Parathyroid adenoma (tissue), 2 donors: Measurements from ENCODE around the gene CNTN5.

Experiments used
- H2AFZ ChIP-seq: fragments of 300-600 bp; sonication (generic); one replicate; pipeline ENCODE4 v1.7.0; 2017; ENCODE audit warnings: antibody characterized with exemption, mild to moderate bottlenecking
- H3K27ac ChIP-seq: fragments of 300-600 bp; sonication (generic); one replicate; pipeline ENCODE4 v1.7.0; 2017
- H3K27me3 ChIP-seq: fragments of 300-600 bp; sonication (generic); one replicate; pipeline ENCODE4 v1.7.0; 2017; ENCODE audit warnings: low read length; ENCODE audit not compliant: control insufficient read depth, insufficient read depth
- H3K36me3 ChIP-seq: fragments of 300-600 bp; sonication (generic); one replicate; pipeline ENCODE4 v1.7.0; 2017; ENCODE audit warnings: low read length; ENCODE audit not compliant: control insufficient read depth, insufficient read depth
- H3K4me1 ChIP-seq: fragments of 300-600 bp; sonication (generic); one replicate; pipeline ENCODE4 v1.7.0; 2017; ENCODE audit warnings: control low read depth
- H3K4me2 ChIP-seq: fragments of 300-600 bp; sonication (generic); one replicate; pipeline ENCODE4 v1.7.0; 2017; ENCODE audit warnings: low read length
- H3K4me3 ChIP-seq: fragments of 300-600 bp; sonication (generic); one replicate; pipeline ENCODE4 v1.7.0; 2017; ENCODE audit warnings: low read depth, low read length
- H3K79me2 ChIP-seq: fragments of 300-600 bp; sonication (generic); one replicate; pipeline ENCODE4 v1.7.0; 2017; ENCODE audit warnings: control low read depth
- H3K9ac ChIP-seq: fragments of 300-600 bp; sonication (generic); one replicate; pipeline ENCODE4 v1.7.0; 2017; ENCODE audit warnings: mild to moderate bottlenecking
- H3K9me3 ChIP-seq: fragments of 300-600 bp; sonication (generic); one replicate; pipeline ENCODE4 v1.7.0; 2017; ENCODE audit warnings: low read length; ENCODE audit not compliant: control insufficient read depth
- TF ChIP-seq, protein P1 (sequence below): fragments of 300-600 bp; sonication (generic); IDR thresholded peaks from one replicate; pipeline ENCODE4 v1.7.0; 2017; ENCODE audit warnings: antibody characterized with exemption, mild to moderate bottlenecking
- donor health status: primary hyperparathyroidism.

CNTN5 gene

DNA sequence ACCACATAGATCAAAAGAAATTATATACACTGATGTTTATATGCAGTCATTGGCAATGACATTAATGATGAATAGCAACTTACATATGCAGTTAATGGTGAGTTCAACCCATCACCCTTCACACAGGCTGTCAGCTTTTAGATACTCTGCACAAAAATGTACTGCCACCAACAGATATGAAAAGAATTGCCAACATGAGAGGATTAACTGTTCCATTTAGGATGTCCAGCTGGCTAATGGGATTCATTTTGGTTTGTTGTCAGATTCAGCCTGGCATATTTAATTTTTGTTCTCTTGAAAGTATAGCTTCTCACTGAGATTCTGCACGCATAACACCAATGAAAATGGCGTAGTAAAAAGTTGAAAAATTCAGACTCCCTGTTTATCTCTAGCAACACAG lies 1112.4 kb downstream of the CNTN5 start:
- no peaks in the 10 kb centered on the region for H3K9me3 ChIP-seq
- TF ChIP-seq, protein P1, sequence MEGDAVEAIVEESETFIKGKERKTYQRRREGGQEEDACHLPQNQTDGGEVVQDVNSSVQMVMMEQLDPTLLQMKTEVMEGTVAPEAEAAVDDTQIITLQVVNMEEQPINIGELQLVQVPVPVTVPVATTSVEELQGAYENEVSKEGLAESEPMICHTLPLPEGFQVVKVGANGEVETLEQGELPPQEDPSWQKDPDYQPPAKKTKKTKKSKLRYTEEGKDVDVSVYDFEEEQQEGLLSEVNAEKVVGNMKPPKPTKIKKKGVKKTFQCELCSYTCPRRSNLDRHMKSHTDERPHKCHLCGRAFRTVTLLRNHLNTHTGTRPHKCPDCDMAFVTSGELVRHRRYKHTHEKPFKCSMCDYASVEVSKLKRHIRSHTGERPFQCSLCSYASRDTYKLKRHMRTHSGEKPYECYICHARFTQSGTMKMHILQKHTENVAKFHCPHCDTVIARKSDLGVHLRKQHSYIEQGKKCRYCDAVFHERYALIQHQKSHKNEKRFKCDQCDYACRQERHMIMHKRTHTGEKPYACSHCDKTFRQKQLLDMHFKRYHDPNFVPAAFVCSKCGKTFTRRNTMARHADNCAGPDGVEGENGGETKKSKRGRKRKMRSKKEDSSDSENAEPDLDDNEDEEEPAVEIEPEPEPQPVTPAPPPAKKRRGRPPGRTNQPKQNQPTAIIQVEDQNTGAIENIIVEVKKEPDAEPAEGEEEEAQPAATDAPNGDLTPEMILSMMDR: no peak
- H3K36me3 ChIP-seq: no peaks in the 10 kb centered on the region
- no peaks in the 10 kb centered on the region for H3K4me1 ChIP-seq
- no peak overlapping the region for H3K4me3 ChIP-seq
- no peaks in the 10 kb centered on the region for H3K27me3 ChIP-seq
- H3K4me2 ChIP-seq: no peak overlapping the region
- H3K79me2 ChIP-seq: no peaks in the 10 kb centered on the region
- H3K27ac ChIP-seq: no peak overlapping the region
- no peak overlapping the region for H2AFZ ChIP-seq
- no peak overlapping the region for H3K9ac ChIP-seq

DNA sequence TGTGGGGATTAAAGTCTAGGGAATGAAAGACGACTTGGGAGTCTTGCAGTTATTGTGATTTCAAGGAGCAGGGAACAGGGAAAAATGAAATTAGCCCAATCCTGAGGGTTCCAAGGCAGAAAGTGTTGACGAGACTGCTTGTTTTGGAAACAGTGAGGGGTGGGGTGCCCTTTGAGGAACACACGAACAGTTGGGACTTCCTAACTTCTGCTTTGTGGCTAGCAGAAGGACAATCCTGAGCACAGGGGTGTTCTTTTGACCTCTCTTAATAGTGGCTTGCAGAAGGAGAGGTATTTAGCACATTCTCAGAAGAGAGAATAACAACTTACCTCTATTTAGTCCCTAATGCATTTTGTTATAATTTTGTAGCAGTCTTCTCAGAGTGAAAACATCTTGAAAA lies 1120.5 kb downstream of the CNTN5 start:
- Histone ChIP-seq H3K4me1 (no peaks in the 10 kb centered on the region), H3K27me3 (no peaks in the 10 kb centered on the region), H3K79me2 (no peaks in the 10 kb centered on the region), H3K9me3 (no peaks in the 10 kb centered on the region), H3K27ac (no peak overlapping the region), H3K4me2 (no peak overlapping the region), H3K9ac (no peak overlapping the region), H3K36me3 (no peaks in the 10 kb centered on the region), H2AFZ (no peak overlapping the region), H3K4me3 (no peak overlapping the region)
- TF ChIP-seq, protein P1: no peak

DNA sequence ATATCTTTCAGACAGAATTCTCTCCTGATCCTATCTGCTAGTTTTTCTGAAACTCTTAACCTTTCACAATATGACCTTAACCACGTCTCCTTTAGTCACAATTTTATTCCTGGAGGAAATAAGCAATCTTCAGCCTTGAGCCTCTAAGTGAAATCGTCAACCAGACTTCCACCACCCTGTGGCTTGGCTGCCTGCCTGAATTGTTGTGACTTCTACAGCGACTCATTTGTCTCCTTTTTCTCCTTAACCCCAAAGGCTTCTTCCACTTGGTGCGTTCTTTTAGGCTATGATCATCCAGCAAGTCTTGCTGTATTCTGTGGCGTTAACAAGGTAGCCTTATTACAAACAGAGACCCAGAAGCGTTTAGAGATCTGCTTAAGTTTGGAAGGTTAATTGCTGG lies 1131.2 kb downstream of the CNTN5 start:
- Histone ChIP-seq H3K79me2 (no peaks in the 10 kb centered on the region), H2AFZ (no peak overlapping the region), H3K36me3 (no peaks in the 10 kb centered on the region), H3K27ac (no peak overlapping the region), H3K4me2 (no peak overlapping the region), H3K9ac (no peak overlapping the region), H3K4me1 (no peaks in the 10 kb centered on the region), H3K27me3 (no peaks in the 10 kb centered on the region), H3K9me3 (no peaks in the 10 kb centered on the region), H3K4me3 (no peak overlapping the region)
- TF ChIP-seq, protein P1: no peak

DNA sequence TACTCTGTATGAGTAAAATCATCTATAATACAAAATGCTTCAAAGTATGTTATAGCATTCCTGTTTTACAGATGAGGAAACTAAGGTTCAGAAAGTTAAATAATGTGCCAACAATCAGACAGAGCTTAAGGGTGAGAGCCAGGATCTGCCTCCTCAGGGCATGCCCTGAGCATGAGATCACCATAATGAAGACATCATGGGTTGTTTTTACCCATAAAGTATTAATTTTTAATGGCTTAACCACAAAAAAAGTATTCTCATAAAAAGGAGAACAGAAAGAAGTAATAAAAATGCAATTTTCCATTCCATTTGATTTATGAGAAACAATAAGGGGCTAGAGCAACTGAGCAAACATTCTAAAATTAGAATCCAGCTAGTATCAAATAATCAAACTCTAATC lies 1132.0 kb downstream of the CNTN5 start:
- Histone ChIP-seq H3K27me3 (no peaks in the 10 kb centered on the region), H3K9me3 (no peaks in the 10 kb centered on the region), H3K4me1 (no peaks in the 10 kb centered on the region), H3K4me2 (no peak overlapping the region), H3K79me2 (no peaks in the 10 kb centered on the region), H3K36me3 (no peaks in the 10 kb centered on the region), H2AFZ (no peak overlapping the region), H3K9ac (no peak overlapping the region), H3K27ac (no peak overlapping the region), H3K4me3 (no peak overlapping the region)
- TF ChIP-seq, protein P1: no peak

DNA sequence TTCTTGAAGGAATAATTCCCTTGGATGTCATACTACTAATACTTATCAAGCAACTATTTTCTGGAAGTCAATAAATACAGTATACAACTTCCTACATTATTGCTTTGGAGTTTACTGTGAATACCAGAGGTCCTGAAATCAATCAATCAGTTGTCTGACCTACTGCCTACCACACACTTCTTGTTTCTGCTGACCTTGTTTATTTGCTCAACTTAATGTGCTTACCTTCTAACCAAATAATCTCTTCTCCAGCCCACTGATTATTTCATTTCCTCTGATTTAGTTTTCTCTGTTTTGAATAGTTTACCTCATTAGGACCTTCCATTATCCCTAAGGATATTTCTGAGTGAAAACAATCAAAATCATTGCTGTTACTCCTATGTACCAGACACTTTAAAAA lies 1142.7 kb downstream of the CNTN5 start:
- H3K27ac ChIP-seq: no peak overlapping the region
- TF ChIP-seq, protein P1: no peak
- H3K36me3 ChIP-seq: no peaks in the 10 kb centered on the region

More for the DNA sequence above, 1142.7 kb downstream of the CNTN5 start:
- Histone ChIP-seq H3K27me3 (no peaks in the 10 kb centered on the region), H3K9me3 (no peaks in the 10 kb centered on the region), H3K4me2 (no peak overlapping the region), H3K4me3 (no peak overlapping the region), H3K9ac (no peak overlapping the region), H2AFZ (no peak overlapping the region), H3K4me1 (no peaks in the 10 kb centered on the region), H3K79me2 (no peaks in the 10 kb centered on the region)
